GM19397 (cell line): ENCODE measurements around the gene FDX1.
"Not testable (repeated sequence)": the region's sequence is repeated elsewhere in the genome, so short reads cannot be mapped to it uniquely, and the experiment has no call there.

ENCODE experiments used
- ATAC-seq: cut with Tn5 transposase; IDR thresholded peaks from one replicate; pipeline ENCODE4 v1.9.1; 2021; ENCODE audit warnings: mild to moderate bottlenecking, moderate library complexity; ENCODE audit not compliant: unreplicated experiment

Gene FDX1, protein sequence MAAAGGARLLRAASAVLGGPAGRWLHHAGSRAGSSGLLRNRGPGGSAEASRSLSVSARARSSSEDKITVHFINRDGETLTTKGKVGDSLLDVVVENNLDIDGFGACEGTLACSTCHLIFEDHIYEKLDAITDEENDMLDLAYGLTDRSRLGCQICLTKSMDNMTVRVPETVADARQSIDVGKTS

GRCh38 chr11:110429731-110430266, at the start of gene FDX1:
TSS of gene FDX1 (plus strand) at chr11:110429948. CDS start at chr11:110430121, 173 bp downstream.
- peak; percentile 90 for ATAC-seq

DNA sequence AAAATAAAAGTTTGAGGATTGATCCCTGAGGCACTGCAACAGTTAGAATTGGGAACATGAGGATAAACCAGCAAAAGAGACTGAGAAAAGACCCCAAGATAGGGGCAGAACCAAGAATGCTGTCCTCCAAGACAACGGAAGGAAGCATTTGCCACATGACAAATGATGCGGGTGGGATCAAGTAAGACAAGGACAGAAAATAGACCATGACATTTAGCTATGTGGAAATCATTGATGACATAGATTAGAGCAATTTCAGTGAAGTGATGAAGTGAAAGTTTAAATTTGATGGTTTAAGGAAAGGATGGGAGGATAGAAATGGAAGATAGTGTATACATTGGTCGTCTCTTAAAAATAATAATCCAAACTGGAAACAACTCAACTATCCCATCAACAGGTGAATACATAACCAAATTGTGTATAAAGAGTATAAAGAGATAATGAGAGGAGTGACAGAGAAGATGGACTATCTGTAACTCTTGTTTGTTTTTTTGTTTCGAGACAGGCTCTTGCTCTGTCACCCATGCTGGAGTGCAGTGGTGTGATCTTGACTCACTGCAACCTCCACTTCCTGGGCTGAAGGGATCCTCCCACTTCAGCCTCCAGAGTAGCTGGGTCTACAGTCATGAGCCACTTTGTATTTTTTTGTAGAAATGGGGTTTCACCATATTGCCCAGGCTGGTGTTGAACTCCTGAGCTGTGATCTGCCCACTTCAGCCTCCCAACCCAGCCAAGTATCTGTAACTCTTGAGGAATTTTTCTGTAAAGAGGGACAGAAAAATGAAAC, 48.7 kb upstream of the FDX1 start:
- no peak for ATAC-seq

- ATAC-seq = not testable (repeated sequence)
Observed at GRCh38 chr11:110388231-110388630, 41.5 kb upstream of the FDX1 start.

- no peak for ATAC-seq
Observed at GRCh38 chr11:110389965-110390364, 39.8 kb upstream of the FDX1 start.

GRCh38 chr11:110392056-110392455, 37.7 kb upstream of the FDX1 start:
- ATAC-seq = no peak

GRCh38 chr11:110397668-110398286, 32.0 kb upstream of the FDX1 start:
- ATAC-seq = not testable (repeated sequence)

GRCh38 chr11:110403585-110403984, 26.2 kb upstream of the FDX1 start:
- not testable (repeated sequence) for ATAC-seq

DNA sequence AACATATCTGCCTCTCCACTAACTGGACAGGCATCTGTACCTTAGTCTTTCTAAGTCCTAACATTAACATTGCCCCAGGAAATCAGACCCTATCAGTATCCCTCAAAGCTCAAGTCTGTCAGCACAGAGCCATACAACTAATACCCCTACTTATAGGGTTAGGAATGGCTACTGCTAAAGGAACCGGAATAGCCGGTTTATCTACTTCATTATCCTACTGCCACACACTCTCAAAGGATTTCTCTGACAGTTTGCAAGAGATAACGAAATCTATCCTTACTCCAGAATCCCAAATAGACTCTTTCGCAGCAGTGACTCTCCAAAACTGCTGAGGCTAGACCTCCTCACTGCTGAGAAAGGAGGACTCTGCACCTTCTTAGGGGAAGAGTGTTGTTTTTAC, 24.1 kb upstream of the FDX1 start:
- not testable (repeated sequence) for ATAC-seq

- no peak for ATAC-seq
Observed at GRCh38 chr11:110407315-110407714, 22.4 kb upstream of the FDX1 start.

- ATAC-seq = no peak
Observed at GRCh38 chr11:110409174-110409573, 20.6 kb upstream of the FDX1 start.

GRCh38 chr11:110410651-110411050, 19.1 kb upstream of the FDX1 start:
- ATAC-seq = no peak

- no peak for ATAC-seq
Observed at GRCh38 chr11:110415081-110415480, 14.7 kb upstream of the FDX1 start.

DNA sequence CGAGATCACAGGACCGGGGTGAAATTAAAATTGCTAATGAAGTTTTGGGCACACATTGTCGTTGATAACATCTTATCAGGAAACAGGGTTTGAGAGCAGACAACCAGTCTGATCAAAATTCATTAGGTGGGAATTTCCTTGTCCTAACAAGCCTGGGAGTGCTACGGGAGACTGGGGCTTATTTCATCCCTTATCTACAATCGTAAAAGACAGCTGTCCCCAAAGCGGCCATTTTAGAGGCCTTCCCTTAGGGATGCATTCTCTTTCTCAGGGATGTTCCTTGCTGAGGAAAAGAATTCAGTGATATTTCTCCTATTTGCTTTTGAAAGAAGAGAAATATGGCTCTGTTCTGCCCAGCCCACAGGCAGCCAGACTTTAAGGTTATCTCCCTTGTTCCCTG, 8.1 kb upstream of the FDX1 start:
- ATAC-seq = not testable (repeated sequence)

GRCh38 chr11:110422306-110422905, 7.3 kb upstream of the FDX1 start:
- ATAC-seq = no peak

DNA sequence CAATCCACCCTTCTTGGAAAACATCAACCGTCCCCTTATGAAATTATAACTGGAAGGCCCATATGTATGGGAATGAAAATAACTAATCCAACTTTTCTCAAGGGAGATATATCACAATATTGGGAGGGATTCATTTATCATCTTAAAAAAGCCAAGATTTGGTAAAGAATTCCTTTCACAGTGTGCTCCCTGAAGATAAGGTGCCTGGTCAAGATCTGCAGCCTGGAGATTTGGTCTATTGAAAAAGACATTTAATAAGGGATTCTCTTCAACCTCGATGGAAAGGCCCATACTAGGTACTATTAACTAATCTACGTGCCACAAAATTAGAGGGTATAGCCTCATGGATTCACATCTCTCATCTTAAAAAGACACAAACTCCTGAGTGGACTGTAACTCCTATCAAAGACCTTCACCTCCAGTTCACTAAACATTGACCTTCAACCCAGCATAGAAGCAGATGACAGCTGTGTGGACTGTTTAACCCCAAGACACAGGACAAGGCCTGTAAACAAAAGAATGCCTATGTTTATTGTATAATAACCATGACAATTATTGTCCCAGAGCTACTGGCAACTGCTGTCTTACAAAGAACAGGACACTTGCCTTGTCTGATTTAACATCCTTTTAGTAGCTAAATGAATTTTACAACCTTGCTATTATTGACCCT, 4.8 kb upstream of the FDX1 start:
- ATAC-seq = no peak

DNA sequence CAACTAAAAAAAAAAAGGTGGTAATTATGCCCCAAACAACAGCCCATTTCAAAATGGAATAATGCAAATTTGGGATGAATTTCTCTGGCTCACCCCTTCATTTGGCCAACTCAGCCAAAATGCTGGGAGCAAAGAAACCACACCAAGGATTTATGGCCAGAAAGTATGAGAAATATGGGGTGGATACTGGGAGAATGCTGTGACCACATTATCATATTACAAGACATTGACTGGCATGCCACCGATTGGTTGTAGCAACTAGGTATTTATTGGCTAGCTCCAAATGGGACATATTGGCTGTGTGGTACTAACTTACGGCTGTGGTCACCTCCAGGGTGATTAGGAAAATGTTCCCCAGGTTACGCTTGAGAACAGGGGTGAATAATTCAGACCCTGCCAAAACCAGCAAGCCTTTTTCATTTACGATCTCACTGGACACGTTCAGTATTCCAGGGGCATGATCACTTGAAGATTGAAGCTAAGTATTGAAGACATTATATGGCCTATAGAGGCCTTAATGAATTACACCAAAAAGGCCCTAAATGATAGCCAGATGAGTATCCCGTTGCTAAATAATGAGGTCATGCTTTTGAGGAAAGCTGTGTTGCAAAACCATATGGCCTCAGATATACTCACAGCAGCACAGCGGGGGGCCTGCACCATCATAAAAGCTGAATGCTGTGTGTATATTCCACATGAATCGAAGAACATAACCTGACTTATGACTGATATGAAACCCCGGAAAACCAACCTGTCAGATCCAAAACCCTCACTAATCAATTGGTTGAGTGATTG, 3.8 kb upstream of the FDX1 start:
- no peak for ATAC-seq

- ATAC-seq = no peak
Observed at GRCh38 chr11:110428040-110428439, 1.7 kb upstream of the FDX1 start.

DNA sequence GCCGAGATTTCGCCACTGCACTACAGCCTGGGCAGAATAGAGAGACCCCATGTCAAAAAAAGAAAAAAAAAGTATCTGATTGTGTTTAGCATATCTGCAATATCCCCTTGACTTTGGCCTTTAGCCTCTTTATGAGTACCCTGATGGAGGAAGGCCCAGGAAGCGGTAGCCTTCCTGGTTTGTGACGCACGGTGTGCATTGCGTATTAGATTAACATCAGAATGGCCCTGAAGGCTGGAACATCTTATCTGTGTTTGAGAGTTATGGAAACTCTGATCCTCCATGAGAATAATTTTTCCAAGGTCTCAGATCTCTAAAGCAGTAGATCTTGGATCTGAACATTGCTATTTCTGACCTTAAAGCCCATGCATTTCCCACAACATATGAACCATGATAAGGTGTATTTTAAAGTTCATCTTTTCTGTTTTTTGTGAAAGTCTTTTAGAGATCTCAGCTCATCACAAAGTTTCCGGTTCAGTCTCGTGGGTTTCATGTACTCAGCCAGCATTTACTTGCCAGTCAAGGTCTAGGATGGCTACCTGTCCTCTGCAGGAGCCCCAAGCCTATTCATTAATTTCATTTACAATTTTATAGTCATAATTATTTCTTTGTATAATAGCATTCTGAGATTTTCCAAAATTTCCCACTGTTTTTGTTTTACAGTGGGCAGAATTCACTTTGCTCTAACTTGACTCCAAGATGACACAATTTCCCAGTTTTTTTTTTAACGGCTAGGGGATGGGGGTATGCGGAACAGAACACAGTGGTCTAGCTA, 605 bp upstream of the FDX1 start:
- ATAC-seq = no peak
